Central memory CD4-positive, alpha-beta T cell (primary cell): ENCODE measurements around the gene UBE2D3.
"Not testable (repeated sequence)": the region's sequence is repeated elsewhere in the genome, so short reads cannot be mapped to it uniquely, and the experiment has no call there.

Source experiments
- DNase-seq: peaks from one replicate; pipeline ENCODE4 v3.0.0; 2022

The UBE2D3 gene

GRCh38 chr4:102829803-102830202 lies 2.5 kb upstream of the UBE2D3 start:
- DNase-seq = no peak

- no peak for DNase-seq
Measured at GRCh38 chr4:102828497-102828808, 1.1 kb upstream of the UBE2D3 start.

DNA sequence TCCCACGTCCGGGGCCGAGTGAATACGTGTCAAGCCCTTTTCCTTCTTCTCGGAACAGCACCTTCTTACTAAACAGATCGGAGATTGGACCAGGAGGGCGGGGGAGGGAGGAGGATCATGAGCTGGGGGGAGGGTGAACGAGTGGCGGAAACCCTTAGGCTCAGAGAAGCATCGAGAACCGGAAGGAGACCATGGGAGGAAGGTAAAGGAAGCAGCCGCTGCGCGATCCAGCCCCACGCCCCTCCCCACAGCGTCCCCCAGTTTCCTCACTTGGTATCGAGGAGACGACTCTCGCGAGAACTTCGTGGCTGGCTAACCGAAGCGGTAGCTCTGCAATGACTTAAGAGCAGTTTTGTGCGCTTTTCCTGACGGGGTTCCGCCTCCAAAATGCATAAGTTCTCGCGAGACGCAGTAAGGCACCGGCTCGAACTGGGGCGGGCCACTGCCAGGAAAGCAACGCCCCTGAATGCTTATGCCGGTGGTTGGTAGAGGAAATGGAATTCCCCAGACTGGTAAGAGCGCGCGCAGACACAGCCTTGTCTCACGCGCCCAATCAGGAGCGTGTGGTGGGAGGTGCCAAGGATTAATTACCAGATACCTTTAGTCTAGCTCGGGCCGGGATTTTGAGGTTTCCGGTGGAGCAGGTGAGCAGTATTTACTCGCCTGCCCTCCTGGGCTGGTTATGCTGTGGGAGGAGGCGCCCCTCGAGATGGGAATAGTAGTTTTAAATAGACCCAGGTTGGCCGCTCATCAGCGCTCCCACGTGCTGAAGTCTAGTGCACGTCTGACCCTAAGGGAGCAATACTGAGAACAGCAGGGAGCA lies 534 bp upstream of the UBE2D3 start:
- DNase-seq = peak; percentile 99

DNA sequence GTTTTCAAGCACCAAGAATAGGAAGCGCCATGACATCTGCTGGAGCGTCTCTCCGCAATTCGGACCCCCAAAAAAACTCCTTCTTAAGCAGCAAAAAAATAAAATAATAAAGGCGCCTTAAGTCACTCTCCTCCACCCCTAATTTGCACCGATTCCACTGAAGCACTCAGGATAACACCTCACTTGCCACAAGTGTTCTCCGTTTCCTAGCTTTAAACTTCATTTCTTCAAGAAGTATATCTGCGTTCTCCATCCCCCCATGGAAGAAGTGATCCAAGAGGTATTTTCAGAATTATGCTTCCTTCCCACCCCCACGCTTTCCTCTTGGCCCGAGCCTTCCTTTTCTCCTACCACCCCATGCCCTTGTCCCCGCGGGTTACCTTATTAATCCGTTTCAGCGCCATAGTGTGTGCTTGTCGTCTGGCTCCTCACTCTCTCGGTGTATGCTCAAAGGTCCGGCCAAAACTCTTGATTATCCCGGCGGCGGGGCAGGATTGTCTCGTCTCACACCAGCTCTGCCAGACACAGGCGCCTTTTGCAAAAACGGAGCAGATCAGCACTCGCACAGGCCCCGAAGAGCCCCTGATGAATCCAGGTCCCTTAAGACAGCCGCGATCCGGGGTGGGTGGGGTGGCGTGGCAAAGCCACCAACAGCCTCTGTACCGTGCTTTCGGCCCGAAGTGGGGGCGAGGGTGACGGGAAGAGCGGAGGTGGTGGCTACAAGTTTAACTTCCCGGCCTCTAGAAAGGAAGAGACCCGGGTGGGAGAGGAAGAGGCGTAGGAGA lies 1.1 kb downstream of the UBE2D3 start:
- no peak for DNase-seq

GRCh38 chr4:102825261-102826091 lies 1.9 kb downstream of the UBE2D3 start:
- DNase-seq = peak; percentile 43

- no peak for DNase-seq
Measured at GRCh38 chr4:102824398-102824797, 3.0 kb downstream of the UBE2D3 start.

DNA sequence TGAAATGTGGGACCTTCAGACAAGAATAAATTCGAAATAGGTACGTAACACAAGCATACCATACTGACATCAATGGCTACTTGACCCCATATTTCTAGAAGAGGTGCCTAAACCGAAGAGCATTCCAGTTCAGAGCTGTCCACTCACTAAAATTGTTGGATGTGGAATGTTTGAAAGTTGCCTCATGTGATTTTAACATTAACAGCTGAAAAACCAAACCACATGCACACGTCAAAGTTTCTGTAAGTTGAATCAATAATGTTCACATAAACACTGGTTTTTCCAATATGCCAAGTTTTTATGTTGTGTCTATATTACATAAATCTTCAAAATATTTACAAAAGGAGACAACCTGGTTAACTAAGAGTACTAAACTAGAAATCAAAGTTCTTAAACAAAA lies 3.5 kb downstream of the UBE2D3 start:
- DNase-seq = no peak

DNA sequence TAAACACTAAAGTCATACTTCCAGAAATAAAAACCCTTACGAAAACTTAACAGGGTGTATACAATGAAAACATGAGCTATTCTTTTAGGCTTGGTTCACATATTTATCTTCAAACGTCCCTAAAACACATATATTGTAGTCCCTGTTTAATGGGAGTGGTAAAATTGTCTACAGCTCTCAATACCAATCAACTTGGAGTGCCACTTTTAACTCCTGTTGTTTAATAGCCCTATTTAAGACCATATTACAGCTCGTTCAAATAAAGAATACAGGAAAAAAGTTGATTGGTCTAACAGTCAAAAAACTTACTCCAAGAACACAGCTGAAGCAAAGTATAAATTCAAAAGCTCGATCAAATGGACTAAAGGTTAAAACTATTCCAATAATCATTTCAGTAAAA lies 3.9 kb downstream of the UBE2D3 start:
- no peak for DNase-seq

DNA sequence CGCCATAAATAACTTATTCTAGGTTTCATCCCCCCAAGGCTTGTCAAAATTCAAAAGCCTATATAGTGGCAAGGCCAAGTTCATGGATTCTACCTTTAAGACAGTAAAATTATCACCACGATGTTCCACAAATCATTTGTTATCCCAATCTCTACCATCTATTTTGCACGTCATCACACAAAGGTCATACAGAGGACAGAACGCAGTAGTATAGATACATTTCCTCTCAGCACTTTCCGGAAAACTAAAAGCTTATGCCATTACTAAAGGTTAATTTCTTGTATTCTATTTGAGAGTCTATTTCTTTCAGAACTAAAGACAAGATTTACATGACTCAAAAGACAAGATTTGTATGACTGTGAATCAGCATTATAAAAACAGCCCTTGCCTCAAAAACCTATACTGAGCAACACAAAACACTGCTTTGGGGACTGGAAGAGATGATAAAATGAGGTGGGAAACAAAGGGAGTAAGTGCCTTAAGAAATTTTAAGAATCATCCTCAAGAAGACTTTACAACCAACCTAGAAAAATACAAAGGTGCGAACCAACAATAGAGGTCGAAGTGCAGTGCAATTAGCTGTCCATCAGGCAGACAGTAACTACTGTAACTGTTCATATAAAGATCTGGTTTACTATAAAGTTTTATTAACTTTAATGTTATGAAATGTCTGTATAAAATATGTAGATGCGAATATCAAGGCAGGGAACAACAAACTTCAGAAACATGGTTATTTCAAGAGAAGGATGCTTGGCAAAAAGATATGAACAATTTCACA lies 7.6 kb downstream of the UBE2D3 start:
- peak; percentile 74 for DNase-seq

- not testable (repeated sequence) for DNase-seq
Measured at GRCh38 chr4:102819100-102819499, 8.3 kb downstream of the UBE2D3 start.

GRCh38 chr4:102817613-102818268 lies 9.6 kb downstream of the UBE2D3 start:
- DNase-seq = no peak

- no peak for DNase-seq
Measured at GRCh38 chr4:102817021-102817605, 10.2 kb downstream of the UBE2D3 start.

- no peak for DNase-seq
Measured at GRCh38 chr4:102815981-102816380, 11.4 kb downstream of the UBE2D3 start.

DNA sequence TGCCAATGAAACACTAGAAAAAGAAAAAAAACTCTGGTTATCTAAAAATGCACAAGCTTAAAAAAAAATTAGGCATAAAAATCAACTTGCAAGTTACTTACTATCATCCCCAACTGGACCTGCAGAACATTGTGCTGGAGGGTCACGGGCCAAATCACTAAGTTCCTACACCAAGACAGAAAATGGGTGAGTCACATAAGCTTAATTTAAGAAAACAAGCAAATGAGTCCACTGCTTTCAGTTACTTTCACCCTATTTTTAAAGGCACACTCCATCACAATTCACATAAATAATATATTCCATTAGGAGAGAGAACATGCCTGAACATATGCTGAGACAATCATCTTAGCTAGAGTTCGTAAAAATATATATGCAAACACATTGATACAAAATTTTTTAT lies 17.7 kb downstream of the UBE2D3 start:
- no peak for DNase-seq

- DNase-seq = no peak
Measured at GRCh38 chr4:102809190-102809589, 18.2 kb downstream of the UBE2D3 start.

- DNase-seq = no peak
Measured at GRCh38 chr4:102808009-102808408, 19.3 kb downstream of the UBE2D3 start.

GRCh38 chr4:102807345-102807744 lies 20.0 kb downstream of the UBE2D3 start:
- DNase-seq = no peak

DNA sequence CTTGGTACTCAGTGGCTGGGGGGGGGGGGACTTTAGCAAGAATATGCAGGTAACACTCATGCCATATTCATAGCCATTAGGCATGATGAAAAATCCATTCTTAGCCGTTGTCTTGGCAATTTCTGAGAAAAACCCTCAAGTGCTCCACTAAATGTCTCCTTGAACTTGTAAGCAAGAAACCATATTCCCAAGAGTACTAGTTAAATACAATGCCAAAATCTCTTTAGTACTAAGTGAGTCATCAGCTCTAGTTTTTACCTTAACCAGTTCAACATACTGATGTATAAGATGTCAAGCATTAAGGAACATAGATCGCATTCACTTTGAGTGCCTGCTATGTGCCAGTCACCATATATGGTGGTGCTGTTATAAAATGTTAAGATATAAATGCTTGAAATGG lies 27.5 kb downstream of the UBE2D3 start:
- DNase-seq = no peak

DNA sequence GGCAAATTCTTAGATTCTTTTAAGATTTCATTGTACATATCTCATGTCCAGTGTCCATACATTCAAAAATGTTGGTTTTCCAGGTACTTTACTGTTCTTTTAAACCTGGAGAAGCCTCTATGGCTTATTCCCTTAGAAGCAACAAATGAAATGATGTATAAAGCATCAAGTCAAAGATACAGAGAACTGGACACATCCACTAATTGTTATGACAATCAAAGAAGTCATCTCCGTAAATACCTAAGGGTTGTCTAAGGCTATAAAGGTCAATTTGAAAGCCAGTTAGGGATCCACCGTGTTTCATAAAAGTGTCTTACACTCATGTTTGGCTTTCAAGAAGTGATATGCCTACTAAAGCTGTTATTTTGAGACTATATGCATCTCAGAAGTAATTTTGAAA lies 32.4 kb downstream of the UBE2D3 start:
- DNase-seq = no peak

DNA sequence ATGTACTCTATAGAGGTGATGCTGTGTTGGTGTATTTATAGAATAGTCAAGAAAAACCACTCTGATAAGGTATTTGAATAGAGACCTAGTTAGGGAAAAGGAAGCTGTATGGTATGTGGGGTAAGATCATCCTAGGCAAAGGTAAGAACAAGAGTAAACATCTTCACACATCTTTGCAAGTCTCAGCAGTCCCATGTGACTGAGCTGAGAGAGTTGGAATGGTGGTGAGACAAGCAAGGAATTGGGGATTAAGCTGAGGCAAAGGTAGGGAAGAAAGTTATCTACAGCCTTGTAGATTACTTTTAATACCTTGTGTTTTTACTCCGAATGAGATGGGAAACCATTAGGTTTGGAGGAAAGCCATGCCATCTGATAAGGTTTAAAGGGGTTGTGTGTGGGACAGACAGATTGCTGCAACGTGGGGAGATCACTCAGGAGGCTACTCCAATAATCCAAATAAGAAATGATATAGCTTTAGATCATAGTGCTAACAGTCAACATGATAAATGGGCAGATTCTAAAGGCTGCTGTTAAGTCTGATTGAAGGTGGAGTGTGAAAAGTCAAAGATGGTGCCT lies 34.9 kb downstream of the UBE2D3 start:
- no peak for DNase-seq

DNA sequence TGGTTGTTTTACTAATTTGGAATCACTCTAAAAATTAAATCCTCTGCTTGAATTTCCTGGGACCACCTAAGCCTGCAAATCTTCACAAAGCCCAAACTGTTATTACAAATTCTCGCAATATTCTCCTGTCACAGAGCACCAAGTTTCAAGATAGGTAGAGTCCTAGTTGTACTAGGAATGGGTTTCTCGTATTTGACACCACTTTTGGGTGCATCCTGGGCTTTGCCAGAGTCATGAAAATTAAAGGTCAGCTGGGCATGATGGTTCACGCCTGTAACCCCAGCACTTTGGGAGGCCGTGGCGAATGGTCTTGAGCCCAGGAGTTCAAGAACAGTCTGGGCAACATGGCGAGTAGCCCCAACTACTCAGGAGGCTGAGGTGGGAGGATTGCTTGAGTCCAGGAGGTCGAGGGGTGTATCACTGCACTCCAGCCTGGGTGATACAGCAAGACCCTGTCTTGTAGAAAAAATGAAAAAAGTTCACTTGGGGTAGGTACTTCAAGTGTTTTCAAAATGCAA lies 36.0 kb downstream of the UBE2D3 start:
- DNase-seq = no peak
